AG04450 (cell line): ENCODE data around the gene CENPV. TPM values are rescaled to one million over a fixed set of nuclear protein-coding genes. Genes with fewer than 3 reads are reported as not detected.
A peak's percentile ranks its signal among the peaks of the same experiment; 100 is the strongest.

Source experiments
- CTCF ChIA-PET: fragments of 300-600, 350-600 bp; formaldehyde crosslinking; extraction: SDS; loops from one replicate; lab custom pipeline; 2022; ENCODE audit warnings: antibody characterized with exemption, inconsistent platforms; lab: Charles Lee
- POLR2A ChIA-PET: fragments of 350-600 bp; formaldehyde crosslinking; extraction: SDS; loops from one replicate; lab custom pipeline; 2021; ENCODE audit warnings: antibody characterized with exemption, inconsistent platforms; lab: Yijun Ruan, JAX
- DNase-seq: peaks from one replicate; pipeline ENCODE4 v3.0.0-alpha.2; 2011; ENCODE audit warnings: low read depth, low spot score
- H3K27ac ChIP-seq: one replicate; pipeline ENCODE4 v1.5.1; 2012; ENCODE audit warnings: low read depth, low read length, control low read depth
- H3K27me3 ChIP-seq: one replicate; pipeline ENCODE4 v1.6.0; 2012; ENCODE audit warnings: low read length; ENCODE audit not compliant: control insufficient read depth, insufficient read depth
- H3K4me3 ChIP-seq: 2 replicates; pipeline ENCODE4 v1.5.1; 2011; ENCODE audit warnings: mild to moderate bottlenecking, low read depth, low read length, control low read depth
- H3K9me3 ChIP-seq: 2 replicates; pipeline ENCODE4 v1.5.1; 2012; ENCODE audit warnings: low read length; ENCODE audit not compliant: control insufficient read depth, insufficient read depth
- polyA plus RNA-seq: library from polyadenylated mRNA; depleted of rRNA; stranded (reverse); fragments of >200 nt; gene quantifications from 2 replicates; pipeline ENCODE4 v1.2.3, GENCODE V29; 2011
- TF ChIP-seq, protein P1 (sequence below): IDR thresholded peaks from 2 replicates; pipeline ENCODE4 v1.5.1; 2011; ENCODE audit warnings: low read depth, low read length, control low read depth, inconsistent platforms

The CENPV gene
- polyA plus RNA-seq, 1 experiment = 65.2 TPM

DNA sequence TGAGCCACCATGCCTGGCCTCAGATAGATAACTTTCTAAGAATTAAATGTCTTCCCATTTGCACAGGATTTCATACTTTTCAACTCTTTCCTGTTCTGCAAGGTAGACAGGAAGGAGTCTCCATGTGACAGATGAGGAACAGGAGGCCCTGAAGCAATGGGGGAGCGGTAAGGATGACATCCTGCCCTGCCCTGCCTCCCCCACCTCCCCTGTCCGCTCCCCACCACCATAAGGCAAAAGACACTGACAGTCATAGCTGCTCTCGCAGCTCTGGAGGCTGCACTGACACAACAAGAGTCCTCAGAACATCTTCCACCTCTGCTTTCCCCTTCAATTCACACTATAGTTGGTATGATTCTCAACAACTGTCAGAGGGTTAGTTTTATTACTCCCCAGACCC lies 9.7 kb downstream of the CENPV start:
- no peak for DNase-seq
- Histone ChIP-seq H3K27me3 (no peaks in the 10 kb centered on the region), H3K9me3 (no peaks in the 10 kb centered on the region), H3K27ac (no peak overlapping the region), H3K4me3 (no peak overlapping the region)
- POLR2A ChIA-PET = interaction anchor here (0.7 kb wide), 1 partner anchor 12 kb away, joined by 4 read pairs; no protein-coding TSS in a partner anchor
- TF ChIP-seq, protein P1, sequence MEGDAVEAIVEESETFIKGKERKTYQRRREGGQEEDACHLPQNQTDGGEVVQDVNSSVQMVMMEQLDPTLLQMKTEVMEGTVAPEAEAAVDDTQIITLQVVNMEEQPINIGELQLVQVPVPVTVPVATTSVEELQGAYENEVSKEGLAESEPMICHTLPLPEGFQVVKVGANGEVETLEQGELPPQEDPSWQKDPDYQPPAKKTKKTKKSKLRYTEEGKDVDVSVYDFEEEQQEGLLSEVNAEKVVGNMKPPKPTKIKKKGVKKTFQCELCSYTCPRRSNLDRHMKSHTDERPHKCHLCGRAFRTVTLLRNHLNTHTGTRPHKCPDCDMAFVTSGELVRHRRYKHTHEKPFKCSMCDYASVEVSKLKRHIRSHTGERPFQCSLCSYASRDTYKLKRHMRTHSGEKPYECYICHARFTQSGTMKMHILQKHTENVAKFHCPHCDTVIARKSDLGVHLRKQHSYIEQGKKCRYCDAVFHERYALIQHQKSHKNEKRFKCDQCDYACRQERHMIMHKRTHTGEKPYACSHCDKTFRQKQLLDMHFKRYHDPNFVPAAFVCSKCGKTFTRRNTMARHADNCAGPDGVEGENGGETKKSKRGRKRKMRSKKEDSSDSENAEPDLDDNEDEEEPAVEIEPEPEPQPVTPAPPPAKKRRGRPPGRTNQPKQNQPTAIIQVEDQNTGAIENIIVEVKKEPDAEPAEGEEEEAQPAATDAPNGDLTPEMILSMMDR = no peak
- CTCF ChIA-PET = interaction anchor here (2.3 kb wide), 1 partner anchor 20 kb away, joined by 10 read pairs; no protein-coding TSS in a partner anchor

DNA sequence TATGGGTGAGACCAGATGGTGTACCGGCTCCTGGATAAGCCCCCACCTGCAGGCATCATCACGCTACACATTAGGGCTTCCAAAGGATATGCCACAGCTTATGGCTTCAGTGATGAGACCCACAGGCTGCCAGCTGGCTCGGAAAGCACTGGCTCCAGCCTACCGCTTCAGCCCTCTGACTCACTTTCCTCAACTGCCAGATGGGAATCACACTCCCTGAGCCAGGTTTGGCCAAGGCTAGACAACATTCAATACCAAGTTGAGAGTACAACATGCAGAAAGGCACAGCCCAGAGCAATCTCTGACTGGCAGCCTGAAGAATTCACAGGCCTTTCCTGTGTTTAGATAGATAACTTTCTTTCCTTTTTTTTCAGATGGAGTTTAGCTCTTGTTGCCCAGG lies 10.3 kb downstream of the CENPV start:
- peak; percentile 29 for DNase-seq
- ChIA-PET CTCF (interaction anchor here (1.2 to 2.3 kb wide), 2 partner anchors 9 to 21 kb away, joined by 3 to 10 read pairs; no protein-coding TSS in a partner anchor), POLR2A (interaction anchor here (0.7 kb wide), 1 partner anchor 12 kb away, joined by 4 read pairs; no protein-coding TSS in a partner anchor)
- H3K4me3 ChIP-seq = no peak overlapping the region
- no peaks in the 10 kb centered on the region for H3K9me3 ChIP-seq
- H3K27ac ChIP-seq = no peak overlapping the region
- TF ChIP-seq, protein P1 = no peak
- H3K27me3 ChIP-seq = no peaks in the 10 kb centered on the region

DNA sequence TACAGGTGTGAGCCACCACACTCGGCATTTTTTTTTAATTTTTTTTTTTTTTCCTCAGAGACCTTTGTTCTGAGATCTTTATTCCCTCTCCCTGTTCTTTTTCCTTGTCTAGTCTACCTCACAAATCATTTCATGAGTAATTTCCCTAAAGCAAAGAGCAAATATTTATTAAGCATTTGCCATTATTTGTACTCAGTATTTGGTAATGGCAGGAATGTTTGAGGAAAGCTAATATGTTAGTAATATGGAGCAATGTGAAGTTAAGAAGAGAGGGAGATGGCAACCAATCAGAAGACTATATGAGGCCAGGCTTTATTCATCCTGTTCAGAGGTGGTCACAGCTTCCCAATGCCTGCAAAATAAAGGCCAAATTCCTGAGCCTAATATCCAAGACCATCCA lies 13.3 kb downstream of the CENPV start:
- no peak overlapping the region for H3K4me3 ChIP-seq
- H3K9me3 ChIP-seq = no peaks in the 10 kb centered on the region
- no peak overlapping the region for H3K27ac ChIP-seq
- ChIA-PET POLR2A (no interaction called here), CTCF (interaction anchor here (3.1 kb wide), 1 partner anchor 14 kb away, joined by 9 read pairs; the partner anchor contains the start of gene CENPV)
- TF ChIP-seq, protein P1 = no peak
- H3K27me3 ChIP-seq = no peaks in the 10 kb centered on the region
- DNase-seq = no peak

DNA sequence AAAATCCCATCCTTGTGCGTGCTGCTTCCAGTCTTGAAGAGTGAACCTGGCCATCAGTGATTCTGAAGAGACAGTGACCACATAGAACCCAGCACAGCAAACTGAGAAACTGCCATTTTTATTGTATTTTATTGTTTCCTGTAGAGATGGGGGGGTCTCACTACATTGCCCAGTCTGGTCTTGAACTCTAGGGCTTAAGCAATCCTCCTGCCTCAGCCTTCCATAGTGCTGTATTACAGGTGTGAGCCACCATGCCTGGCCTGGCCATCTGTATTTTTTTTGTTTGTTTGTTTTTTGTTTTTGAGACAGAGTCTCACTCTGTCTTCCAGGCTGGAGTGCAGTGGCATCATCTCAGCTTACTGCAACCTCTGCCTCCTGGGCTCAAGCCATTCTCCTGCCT lies 13.9 kb downstream of the CENPV start:
- no peak for DNase-seq
- ChIA-PET CTCF (interaction anchor here (1.4 to 3.1 kb wide), 2 partner anchors 14 to 24 kb away, joined by 7 to 9 read pairs; partner anchors contain the start of gene CENPV), POLR2A (no interaction called here)
- TF ChIP-seq, protein P1 = no peak
- no peaks in the 10 kb centered on the region for H3K27me3 ChIP-seq
- no peaks in the 10 kb centered on the region for H3K9me3 ChIP-seq
- H3K4me3 ChIP-seq = no peak overlapping the region
- H3K27ac ChIP-seq = no peak overlapping the region

DNA sequence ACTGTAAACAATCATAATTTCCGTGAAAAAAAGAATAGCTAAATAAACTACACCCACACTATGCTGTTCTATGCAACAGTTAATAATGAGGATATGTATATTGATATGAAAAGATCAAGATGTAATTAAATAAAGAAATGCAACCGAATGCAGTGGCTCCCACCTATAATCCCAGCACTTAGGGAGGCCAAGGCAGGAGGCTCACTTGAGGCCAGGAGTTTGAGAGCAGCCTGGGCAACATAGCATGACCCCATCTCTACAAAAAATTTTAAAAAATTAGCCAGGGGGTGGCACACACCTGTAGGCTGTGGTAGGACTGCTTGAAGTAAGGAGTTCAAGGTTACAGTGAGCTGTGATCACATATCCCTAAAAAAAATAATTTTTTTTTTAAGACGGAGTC lies 14.9 kb downstream of the CENPV start:
- Histone ChIP-seq H3K4me3 (no peak overlapping the region), H3K27me3 (no peaks in the 10 kb centered on the region), H3K9me3 (no peaks in the 10 kb centered on the region), H3K27ac (no peak overlapping the region)
- TF ChIP-seq, protein P1 = no peak
- CTCF ChIA-PET = interaction anchor here (0.9 to 1.4 kb wide), 2 partner anchors 11 to 25 kb away, joined by 5 to 7 read pairs; no protein-coding TSS in a partner anchor
- POLR2A ChIA-PET = interaction anchor here (0.6 kb wide), 1 partner anchor 47 kb away, joined by 3 read pairs; no protein-coding TSS in a partner anchor
- DNase-seq = no peak
